ENCODE measurements around the gene FBXO45.
"Not testable (repeated sequence)": the region's sequence is repeated elsewhere in the genome, so short reads cannot be mapped to it uniquely, and the experiment has no call there.

Gene FBXO45, protein sequence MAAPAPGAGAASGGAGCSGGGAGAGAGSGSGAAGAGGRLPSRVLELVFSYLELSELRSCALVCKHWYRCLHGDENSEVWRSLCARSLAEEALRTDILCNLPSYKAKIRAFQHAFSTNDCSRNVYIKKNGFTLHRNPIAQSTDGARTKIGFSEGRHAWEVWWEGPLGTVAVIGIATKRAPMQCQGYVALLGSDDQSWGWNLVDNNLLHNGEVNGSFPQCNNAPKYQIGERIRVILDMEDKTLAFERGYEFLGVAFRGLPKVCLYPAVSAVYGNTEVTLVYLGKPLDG

DNA sequence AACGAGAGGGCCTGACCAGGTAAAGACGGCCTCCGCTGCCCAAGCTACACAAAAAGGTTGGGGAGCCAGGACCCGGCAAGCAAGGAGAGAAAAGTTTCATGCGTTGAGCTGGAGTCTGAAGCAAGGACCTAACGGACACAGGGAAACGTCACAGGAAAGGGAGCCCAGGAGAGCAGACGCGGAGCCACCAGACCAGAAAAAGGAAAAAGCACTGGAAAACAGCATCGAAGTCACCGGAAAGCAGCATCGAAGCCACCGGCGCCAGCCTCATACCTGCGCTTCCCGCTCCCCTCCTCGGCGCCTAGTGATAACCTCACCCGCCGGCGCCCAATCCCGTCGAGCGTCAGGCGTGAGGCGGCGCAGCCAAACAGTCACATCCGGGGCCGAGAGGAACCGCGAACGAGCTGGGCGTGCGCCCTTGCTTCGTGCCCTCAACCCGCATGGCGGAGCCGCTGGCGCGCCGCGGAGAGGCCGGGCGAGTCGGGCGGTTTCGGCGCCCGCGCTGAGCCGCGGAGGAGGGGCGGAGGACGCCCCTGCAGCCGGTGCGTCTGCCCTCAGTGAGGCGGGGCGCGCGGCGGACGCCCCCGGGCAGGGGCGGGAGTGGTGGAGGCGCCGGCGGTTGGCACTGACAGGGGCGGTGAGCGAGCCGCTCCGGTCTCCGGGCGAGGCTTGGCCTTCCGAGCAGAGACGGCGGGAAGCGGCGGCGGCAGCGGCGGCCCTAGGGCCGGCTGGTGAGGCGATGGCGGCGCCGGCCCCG lies at the start of gene FBXO45, which contains the start of gene WDR53:
Gene FBXO45, plus strand, starts transcription at position 415 of the 757 bp plus-strand sequence. Its CDS starts 325 bp downstream, at position 740.
Gene WDR53, minus strand, starts transcription at position 309 of the 757 bp plus-strand sequence. CDS start 7,079 bp downstream, outside the sequence.
- DNase-seq, result peak; percentile 94

DNA sequence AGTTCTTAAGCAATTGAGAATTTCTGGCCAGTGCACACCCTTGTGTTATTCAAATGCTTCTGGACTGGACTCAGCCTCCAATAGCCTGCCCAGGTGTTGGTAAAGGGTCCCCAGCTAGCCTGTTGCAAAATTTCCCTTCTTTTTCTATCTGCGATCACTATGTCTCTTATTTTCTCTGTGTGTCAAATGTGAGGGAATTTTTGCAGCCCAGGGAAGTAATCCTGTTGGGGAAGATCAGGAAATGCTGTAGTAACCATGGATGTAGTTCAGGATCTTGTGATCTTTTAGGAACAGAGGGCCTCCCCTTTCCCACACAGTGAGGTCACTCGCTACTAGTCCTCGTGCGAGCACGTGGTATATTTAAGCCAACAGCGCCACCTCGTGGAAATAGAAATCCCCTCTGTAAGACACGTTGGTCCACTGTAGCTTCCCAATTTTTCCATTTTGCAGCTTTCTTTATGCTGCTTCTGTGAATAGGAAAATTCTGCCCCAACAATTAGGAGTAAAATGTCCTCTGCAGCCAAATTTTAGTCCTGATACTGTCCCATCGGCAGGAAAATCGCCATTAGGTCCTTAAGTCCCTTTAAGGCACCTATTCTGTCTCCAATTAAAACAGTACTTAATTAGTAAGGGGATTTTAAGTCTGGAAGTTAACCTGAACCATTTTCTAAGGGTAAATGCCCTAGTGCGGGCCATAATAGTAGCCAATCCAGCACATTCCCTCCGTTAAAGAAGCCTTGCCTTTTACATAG lies 49.3 kb upstream of the FBXO45 start:
- peak; percentile 54 for DNase-seq

- no peak for DNase-seq
Observed at GRCh38 chr3:196519718-196520082, 48.8 kb upstream of the FBXO45 start.

- not testable (repeated sequence) for DNase-seq
Observed at GRCh38 chr3:196521291-196521690, 47.2 kb upstream of the FBXO45 start.

DNA sequence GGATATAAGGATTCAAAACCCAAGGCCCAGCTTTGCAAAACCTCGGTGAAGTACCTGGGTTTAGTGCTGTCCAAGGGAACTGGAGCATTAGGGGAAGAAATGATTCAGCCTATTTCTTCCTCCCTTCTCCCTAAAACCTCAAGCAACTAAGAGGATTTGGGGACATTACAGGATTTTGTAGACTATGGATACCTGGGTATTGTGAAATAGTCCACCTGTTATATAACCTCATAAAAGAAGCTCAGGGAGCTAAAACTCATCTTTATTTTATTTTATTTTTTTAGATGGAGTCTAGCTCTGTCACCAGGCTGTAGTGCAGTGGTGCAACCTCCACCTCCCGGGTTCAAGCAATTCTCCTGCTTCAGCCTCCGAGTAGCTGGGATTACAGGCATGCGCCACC lies 44.6 kb upstream of the FBXO45 start:
- DNase-seq, result no peak

GRCh38 chr3:196524527-196524926 lies 43.9 kb upstream of the FBXO45 start:
- no peak for DNase-seq

- DNase-seq, result no peak
Observed at GRCh38 chr3:196525141-196525540, 43.3 kb upstream of the FBXO45 start.

- peak; percentile 73 for DNase-seq
Observed at GRCh38 chr3:196528639-196529233, 39.7 kb upstream of the FBXO45 start.

DNA sequence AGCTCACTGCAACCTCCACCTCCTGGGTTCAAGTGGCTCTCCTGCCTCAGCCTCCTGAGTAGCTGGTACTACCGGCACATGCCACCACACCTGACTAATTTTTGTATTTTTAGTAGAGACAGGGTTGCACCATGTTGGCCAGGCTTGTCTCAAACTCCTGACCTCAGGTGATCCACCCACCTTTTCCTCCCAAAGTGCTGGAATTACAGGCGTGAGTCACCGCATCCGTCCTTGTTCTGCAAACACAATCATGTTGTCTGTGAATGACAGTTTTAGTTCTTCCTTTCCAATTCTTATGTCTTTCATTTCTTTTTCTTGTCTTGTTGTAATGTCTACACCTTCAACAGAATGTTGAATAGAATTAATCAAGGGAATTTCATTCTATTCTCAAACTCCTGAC lies 37.0 kb upstream of the FBXO45 start:
- no peak for DNase-seq

DNA sequence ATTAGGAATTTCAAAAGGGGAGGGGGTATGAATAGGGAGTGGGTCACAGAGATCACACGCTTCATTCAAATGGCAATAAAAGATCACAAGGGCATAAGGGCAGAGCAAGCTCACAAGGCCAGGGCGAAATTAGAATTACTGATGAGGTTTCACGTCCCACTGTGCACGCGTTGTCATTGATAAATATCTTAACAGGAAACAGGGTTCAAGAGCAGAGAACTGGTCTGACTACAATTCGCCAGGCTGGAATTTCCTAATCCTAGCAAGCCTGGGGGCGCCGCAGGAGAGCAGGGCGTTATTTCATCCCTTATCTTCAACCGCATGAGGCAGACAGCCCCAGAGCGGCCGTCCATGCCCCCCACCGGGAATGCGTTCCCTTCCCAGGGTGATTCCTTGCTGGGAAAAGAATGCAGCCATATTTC lies 35.2 kb upstream of the FBXO45 start:
- DNase-seq, result no peak

- peak; percentile 63 for DNase-seq
Observed at GRCh38 chr3:196537319-196537984, 31.0 kb upstream of the FBXO45 start.

GRCh38 chr3:196541684-196542445 lies 26.6 kb upstream of the FBXO45 start:
- no peak for DNase-seq

GRCh38 chr3:196544491-196544992 lies 23.9 kb upstream of the FBXO45 start:
- no peak for DNase-seq

GRCh38 chr3:196546537-196546936 lies 21.9 kb upstream of the FBXO45 start:
- DNase-seq, result no peak

GRCh38 chr3:196547067-196547466 lies 21.4 kb upstream of the FBXO45 start:
- DNase-seq, result no peak

DNA sequence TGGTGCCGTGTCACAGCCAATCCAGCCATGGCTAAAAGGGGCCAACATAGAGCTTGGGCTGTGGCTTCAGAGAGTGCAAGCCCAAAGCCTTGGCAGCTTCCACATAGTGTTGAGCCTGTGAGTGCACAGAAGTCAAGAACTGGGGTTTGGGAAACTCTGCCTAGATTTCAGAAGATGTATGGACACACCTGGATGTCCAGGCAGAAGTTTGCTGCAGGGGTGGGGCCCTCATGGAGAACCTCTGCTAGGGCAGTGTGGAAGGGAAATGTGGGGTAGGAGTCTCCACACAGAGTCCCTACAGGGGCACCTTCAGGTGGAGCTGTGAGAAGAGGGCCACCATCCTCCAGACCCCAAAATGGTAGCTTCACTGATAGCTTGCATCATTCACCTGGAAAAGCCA lies 19.1 kb upstream of the FBXO45 start:
- DNase-seq, result not testable (repeated sequence)

- not testable (repeated sequence) for DNase-seq
Observed at GRCh38 chr3:196550172-196550571, 18.3 kb upstream of the FBXO45 start.

- no peak for DNase-seq
Observed at GRCh38 chr3:196552253-196552652, 16.2 kb upstream of the FBXO45 start.

DNA sequence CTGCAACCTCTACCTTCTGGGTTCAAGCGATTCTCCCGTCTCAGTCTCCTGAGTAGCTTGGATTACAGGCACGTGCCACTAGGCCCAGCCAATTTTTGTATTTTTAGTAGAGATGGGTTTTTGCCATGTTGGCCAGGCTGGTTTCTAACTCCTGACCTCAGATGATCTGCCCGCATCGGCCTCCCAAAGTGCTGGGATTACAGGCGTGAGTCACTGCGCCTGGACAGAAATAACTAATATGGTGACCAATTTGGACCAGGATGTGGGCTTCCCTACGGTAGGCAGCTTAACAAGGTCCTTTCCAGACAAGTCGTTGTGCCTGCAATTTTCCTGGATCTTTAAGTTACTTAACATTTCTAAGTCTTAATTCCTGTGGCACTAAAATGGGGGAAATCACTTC lies 14.9 kb upstream of the FBXO45 start:
- no peak for DNase-seq

DNA sequence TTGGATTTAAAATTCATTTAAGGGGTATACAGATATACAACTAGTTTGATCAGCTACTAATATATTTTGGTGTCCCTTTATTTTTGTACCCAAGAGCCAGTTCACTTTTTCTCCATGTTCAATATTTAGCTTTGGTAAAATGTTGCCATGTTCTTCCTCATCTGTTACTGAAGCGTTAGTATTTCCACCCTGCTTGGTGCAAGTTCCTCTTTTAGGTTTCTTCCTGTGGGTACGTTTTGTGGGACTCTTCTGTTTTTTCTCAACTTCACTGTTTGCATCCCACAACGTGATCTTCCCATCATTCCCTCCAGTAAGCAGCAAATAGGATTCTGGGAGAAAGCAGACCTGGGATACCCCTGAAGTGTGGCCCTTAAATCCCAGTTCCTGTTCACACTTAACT lies 14.3 kb upstream of the FBXO45 start:
- DNase-seq, result no peak

DNA sequence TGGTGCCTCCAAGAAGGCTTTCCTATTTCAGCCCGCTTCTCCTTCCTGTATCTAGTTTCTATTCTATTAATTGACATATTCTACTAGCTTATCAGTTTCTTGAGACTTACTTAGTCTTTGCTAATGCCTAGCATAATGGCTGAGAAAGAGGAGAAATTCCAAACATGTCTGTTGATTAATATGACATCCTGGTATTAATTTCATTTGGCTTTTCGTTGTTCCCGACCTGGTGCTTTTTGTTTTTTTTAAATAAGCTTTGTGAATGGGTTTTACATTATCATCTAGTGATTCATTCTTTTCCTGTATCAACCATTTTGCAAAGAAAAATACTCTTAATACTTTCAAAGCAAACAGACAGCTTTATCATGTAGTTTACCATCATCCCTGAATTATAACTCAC lies 13.2 kb upstream of the FBXO45 start:
- DNase-seq, result no peak

DNA sequence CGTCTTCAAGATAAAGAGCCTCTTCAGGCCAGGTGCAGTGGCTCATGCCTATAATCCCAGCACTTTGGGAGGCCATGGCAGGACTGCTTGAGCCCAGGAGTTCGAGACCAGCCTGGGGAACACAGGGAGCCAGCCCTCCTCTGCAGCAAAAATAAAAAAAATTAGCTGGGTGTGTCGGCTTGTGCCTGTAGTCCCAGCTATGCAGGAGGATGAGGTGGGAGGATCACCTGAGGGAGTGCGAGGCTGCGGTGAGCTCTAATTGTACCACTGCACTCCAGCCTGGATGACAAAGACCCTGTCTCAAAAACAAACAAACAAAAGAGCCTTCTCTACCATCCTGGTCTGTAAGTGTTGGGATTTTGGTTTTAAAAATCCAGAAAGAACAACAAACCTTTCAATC lies 11.2 kb upstream of the FBXO45 start:
- DNase-seq, result no peak

Measured in activated gamma-delta T cell treated with Interleukin-2 at 50 U/mL for 16 hours (primary cell).